ENCODE data around the gene SNIP1. TPM values are rescaled to one million over a fixed set of nuclear protein-coding genes. Genes with fewer than 3 reads are reported as not detected.

Gene SNIP1
- total RNA-seq, 1 donor from 2014 or later = 20.1 TPM

GRCh38 chr1:37515185-37516034, 38.7 kb downstream of the SNIP1 start:
- Mint-ChIP-seq H3K36me3 (ENCODE audit: unreplicated experiment) (no peaks in the 10 kb centered on the region), H3K4me3 (ENCODE audit: unreplicated experiment) (peak overlapping the region; percentile 94), H3K4me1 (ENCODE audit: low read depth, unreplicated experiment) (peaks cover 12% of the 10 kb centered on the region), H3K27me3 (ENCODE audit: unreplicated experiment) (peaks cover 2% of the 10 kb centered on the region), H3K27ac (ENCODE audit: unreplicated experiment) (peak overlapping the region; percentile 97), H3K9me3 (ENCODE audit: unreplicated experiment) (peaks cover 2% of the 10 kb centered on the region)
- no peak for TF ChIP-seq CTCF (IDR thresholded peaks at IDR 0.05; ENCODE audit: partially characterized antibody, unreplicated experiment)
- no peak for DNase-seq

GRCh38 chr1:37514350-37515184, 39.5 kb downstream of the SNIP1 start, which contains the start of gene MEAF6:
Gene MEAF6 (minus strand): TSS chr1:37514766. CDS start chr1:37514746, 20 bp downstream.
- H3K27ac Mint-ChIP-seq (ENCODE audit: unreplicated experiment) = peak within 1 kb of the TSS; percentile 97
- H3K9me3 Mint-ChIP-seq (ENCODE audit: unreplicated experiment) = peaks cover 2% of the 10 kb centered on the region
- peaks cover 12% of the 10 kb centered on the region for H3K4me1 Mint-ChIP-seq (ENCODE audit: low read depth, unreplicated experiment)
- H3K27me3 Mint-ChIP-seq (ENCODE audit: unreplicated experiment) = peaks cover 2% of the 10 kb centered on the region
- no peaks in the 10 kb centered on the region for H3K36me3 Mint-ChIP-seq (ENCODE audit: unreplicated experiment)
- peak; percentile 95 for TF ChIP-seq CTCF (IDR thresholded peaks at IDR 0.05; ENCODE audit: partially characterized antibody, unreplicated experiment)
- peak within 1 kb of the TSS; percentile 94 for H3K4me3 Mint-ChIP-seq (ENCODE audit: unreplicated experiment)
- peak; percentile 87 for DNase-seq

- Mint-ChIP-seq H3K36me3 (ENCODE audit: unreplicated experiment) (no peaks in the 10 kb centered on the region), H3K4me1 (ENCODE audit: low read depth, unreplicated experiment) (peaks cover 12% of the 10 kb centered on the region), H3K4me3 (ENCODE audit: unreplicated experiment) (peak overlapping the region; percentile 81), H3K27ac (ENCODE audit: unreplicated experiment) (peak overlapping the region; percentile 75), H3K9me3 (ENCODE audit: unreplicated experiment) (peaks cover 2% of the 10 kb centered on the region), H3K27me3 (ENCODE audit: unreplicated experiment) (no peaks in the 10 kb centered on the region)
- no peak for TF ChIP-seq CTCF (IDR thresholded peaks at IDR 0.05; ENCODE audit: partially characterized antibody, unreplicated experiment)
- DNase-seq = peak; percentile 42
These were observed 40.2 kb downstream of the SNIP1 start for GRCh38 chr1:37513795-37514349.

- peaks cover 2% of the 10 kb centered on the region for H3K9me3 Mint-ChIP-seq (ENCODE audit: unreplicated experiment)
- no peak overlapping the region for H3K4me3 Mint-ChIP-seq (ENCODE audit: unreplicated experiment)
- H3K27ac Mint-ChIP-seq (ENCODE audit: unreplicated experiment) = no peak overlapping the region
- TF ChIP-seq CTCF (IDR thresholded peaks at IDR 0.05; ENCODE audit: partially characterized antibody, unreplicated experiment) = no peak
- no peaks in the 10 kb centered on the region for H3K36me3 Mint-ChIP-seq (ENCODE audit: unreplicated experiment)
- no peaks in the 10 kb centered on the region for H3K27me3 Mint-ChIP-seq (ENCODE audit: unreplicated experiment)
- DNase-seq = no peak
- peaks cover 3% of the 10 kb centered on the region for H3K4me1 Mint-ChIP-seq (ENCODE audit: low read depth, unreplicated experiment)
These were observed 44.9 kb downstream of the SNIP1 start for GRCh38 chr1:37509181-37509580.

Data from glutamatergic neuron (in vitro differentiated cells).